ENCODE results near the gene ESR2.
"Not testable (repeated sequence)": the region's sequence is repeated elsewhere in the genome, so short reads cannot be mapped to it uniquely, and the experiment has no call there.

The ESR2 gene

DNA sequence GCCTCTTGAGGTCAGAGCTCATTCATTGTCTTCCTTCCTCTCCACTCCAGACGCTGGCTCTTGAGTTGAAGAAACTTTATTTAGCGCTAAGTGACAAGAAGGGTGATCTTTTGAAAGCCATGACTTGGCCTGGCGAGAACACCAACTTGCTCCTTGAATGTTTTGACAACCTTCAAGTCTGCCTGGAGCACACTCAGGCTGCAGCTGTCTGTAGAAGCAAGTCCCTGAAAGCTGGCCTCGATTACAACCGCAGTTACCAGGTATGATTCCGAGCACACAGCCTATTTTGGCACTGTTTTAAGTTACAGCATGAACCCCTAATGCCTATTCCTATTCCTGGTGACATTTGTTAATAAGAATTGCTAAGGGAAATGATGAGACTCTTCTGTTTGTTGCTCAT lies 167.6 kb downstream of the ESR2 start:
- no peak for DNase-seq (ENCODE audit: low spot score)

DNA sequence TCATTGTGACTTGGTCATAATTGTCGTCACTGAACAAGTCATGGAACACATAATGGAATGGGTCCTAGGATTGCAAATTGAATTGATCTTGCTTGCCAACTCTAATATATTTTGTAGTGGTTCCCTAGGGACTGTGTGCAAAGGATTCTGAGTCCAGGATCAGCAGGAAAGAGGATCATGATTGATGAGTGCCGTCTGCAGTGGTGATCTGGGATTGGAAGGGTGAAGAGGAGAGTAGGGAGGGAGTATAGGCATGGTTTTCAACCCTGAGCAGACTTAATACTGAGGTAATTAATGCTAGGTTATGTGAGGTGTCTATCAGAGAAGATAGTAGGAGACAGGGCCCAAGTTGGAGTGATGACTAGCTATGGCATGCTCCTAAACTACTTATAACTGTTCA lies 168.9 kb downstream of the ESR2 start:
- no peak for DNase-seq (ENCODE audit: low spot score)

DNA sequence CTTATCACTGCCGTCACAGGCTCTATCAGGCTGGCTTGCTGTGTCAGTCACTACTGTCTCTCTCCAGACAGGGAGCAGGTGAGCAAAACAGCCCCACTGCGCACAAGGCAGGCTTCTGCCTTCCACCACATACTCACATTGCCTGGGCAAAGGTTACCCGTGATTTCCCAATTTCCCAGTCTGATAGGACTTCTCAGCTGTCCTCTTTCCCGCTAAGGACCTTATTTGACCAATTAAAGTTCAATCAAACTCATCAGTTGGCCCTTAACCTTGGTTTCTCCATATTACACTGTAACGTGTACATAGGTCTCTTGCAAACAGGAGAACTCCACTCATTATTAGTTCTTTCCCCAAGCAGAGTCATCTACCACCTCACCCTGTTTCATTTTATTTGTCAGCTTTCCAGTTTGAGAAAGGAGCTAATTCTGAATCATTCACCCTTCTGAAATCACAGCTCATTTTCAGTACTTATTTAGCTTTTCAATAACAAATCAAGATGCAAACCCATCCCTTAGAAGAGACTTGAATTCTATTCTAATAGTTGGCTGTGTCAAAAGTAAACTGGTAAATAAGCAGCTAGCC lies 170.8 kb downstream of the ESR2 start:
- no peak for DNase-seq (ENCODE audit: low spot score)

DNA sequence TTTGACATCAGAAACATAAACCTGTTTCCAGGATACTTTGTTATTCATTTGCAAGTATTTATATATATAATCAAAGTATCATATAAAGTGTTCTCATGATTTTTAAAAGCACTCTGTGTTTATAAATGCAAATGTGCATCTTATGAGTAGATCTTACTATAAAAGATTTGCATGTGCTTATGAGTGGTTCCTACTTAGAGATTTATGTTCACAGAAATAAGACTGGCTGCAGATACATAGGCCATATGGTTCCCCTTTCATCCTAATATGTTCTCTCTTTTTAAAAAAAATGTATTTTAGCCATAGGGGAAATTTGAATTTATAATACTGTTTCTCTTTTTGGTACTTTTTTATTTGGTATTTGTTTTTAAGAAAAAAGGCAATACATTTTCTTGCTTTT lies 174.2 kb downstream of the ESR2 start:
- no peak for DNase-seq (ENCODE audit: low spot score)

DNA sequence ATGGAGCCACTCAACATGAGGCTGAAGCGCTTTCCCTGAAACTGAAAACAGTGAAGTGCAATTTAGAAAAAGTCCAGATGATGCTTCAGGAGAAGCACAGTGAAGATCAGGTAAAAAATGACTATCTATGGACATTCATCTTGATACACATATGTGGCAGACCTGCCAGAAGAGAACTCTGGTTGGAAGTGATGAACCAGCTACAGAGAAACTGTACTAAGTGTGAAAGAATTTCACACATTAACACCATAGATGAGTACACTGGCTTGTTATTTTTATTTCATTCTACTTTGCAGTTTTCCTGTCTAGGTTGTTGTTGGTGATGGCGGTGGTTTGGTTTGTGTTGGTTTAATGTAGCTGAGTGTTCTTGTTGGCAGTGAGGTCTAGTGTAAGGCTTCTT lies 174.7 kb downstream of the ESR2 start:
- DNase-seq (ENCODE audit: low spot score): no peak

DNA sequence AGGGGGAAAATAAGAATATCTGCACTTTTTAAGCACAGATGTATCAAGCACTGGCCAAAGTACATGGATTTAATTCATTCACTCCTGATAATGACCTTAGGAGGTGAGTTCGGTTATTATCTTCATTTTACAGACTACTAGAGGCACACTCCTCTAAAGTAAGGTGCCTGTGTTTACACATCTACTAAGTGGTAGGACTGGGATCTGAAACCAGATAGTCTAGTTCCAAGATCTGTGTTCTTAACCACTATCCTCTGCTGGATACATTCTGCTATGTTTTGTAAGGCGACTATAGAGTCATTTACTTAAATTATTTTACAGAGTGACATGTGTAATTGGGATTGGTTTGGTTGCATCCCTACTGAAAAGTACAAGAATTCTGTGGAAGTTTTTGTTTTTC lies 175.3 kb downstream of the ESR2 start:
- no peak for DNase-seq (ENCODE audit: low spot score)

DNA sequence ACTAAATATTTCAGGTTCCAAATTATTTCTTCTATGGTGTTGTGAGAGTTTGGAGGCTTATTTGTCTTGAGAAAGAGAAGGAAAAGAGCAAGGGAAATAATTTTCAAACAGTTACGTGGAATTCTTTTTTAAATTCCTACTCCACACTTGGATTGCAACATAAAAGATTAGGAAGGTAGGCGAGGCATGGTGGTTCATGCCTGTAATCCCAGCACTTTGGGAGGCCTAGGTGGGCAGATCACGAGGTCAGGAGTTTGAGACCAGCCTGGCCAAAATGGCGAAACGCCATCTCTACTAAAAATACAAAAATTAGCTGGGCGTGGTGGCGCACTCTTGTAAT lies 175.8 kb downstream of the ESR2 start:
- DNase-seq (ENCODE audit: low spot score): not testable (repeated sequence)

DNA sequence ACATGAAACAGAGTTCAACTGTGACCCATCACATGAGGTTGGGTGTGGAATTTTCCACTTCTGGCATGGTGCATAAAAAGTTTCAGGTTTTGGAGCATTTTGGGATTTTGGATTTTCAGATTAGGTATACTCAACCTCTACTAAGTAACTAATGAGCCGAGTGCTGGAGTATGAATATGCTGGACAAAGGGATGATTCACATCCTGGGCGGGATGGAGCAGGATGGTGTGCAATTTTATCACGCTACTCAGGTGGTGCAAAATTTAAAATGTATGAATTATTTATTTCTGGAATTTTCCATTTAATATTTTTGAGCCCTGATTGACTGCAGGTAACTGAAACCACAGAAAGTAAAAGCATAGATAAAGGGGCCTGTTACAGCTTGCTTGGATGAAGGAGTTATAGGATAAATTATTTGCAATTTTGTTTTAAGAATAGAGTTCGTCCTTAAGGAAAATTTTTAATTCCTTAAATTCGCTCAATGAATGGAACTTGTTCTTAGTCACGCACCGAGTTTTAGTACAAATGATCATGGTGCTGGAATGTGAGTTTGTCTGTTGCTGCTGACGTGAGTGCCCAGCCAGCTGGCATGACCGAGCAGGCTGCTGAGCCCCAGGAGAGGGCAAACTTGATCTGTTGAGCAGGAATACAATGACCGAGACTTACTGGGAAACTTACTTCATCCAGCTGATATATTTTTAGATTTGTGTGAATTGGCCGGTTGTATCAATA lies 176.3 kb downstream of the ESR2 start:
- DNase-seq (ENCODE audit: low spot score): peak; percentile 17

DNA sequence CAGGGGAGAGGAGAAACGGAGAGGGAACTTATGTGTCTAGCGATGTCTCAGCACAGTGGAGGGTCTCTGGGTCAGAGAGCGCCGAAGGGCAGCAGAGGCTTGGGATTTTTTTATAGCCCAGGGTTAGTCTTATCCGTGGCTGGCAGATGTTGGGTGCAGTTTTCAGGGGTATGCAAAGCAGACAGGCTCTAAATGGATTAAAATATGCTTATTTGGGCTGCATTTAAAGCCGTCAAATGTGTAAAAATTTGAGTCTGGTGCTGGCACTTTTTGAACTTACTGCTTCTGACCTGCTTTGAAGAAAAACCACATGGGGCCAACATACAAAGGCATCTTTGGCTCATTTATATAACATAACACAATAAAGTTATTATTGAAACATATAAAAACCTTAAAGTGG lies 178.8 kb downstream of the ESR2 start:
- DNase-seq (ENCODE audit: low spot score): no peak

DNA sequence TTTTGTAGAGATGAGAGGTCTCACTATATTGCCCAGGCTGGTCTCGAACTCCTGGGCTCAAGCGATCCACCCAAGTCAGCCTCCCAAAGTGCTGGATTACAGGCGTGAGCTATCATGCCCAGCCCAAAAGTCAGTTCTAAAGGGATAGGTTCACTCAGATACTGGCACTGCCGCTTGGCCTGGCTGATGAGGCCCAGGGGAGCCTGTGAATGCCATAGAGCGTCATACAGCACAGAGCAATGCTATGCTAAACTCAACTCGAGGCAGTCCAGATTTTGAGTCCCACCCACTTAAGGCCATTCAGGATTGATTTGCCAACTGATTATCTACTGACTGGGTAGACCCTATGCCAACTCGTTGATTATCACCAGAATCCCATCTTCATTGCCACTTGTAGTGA lies 179.4 kb downstream of the ESR2 start:
- DNase-seq (ENCODE audit: low spot score): no peak

DNA sequence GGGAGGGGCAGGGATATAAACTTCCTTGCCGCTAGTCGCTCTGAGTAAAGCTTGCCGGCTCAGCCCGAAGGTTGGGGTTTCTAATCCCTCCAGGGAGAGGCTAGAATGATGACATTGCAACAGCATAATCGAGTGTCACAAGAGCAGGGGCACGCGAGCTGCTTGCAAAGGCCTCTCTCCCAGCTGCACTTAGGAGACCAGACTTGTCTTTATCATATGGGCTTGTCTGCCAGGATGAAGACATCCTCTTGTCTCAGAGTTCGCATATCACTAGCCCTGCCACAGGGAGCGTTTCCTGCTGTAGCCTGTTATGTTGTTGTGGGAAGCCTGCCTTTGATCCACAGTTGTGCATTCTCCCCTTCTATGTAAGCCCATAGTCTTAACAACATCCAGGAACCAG lies 180.0 kb downstream of the ESR2 start:
- no peak for DNase-seq (ENCODE audit: low spot score)

DNA sequence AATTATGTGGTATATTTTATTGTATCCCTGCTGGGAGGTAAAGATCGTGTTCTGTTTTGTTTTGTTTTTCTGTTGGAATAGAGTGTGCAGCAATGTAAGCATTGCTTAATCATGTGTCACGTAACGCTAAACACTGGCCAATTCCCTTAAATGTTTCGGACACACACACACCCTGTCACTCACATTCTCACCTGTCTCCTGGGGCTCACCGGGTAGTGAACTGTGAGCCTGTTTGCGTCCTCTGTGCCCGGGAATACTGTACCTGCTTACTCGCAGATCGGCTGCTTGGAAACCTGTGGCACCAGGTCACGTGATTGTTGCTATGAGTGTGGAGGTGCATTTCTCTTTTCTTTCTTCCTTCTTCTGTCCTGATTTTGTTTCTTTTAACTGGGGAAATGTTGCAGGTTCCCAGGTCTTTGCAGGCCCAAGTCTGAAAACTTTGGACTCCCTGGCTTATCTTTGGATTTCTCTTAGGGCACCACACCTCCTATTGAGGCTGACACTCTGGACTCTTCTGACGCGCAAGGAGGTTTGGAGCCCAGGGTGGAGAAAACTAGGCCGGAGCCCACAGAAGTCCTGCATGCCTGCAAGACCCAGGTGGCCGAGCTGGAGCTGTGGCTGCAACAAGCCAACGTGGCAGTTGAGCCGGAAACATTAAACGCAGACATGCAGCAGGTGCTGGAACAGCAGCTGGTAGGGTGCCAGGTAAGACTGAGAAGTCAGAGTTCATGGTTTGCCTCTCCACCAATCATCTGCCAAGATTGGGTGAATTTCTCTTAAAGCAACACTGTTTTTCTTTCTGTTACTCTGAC lies 181.1 kb downstream of the ESR2 start:
- no peak for DNase-seq (ENCODE audit: low spot score)

DNA sequence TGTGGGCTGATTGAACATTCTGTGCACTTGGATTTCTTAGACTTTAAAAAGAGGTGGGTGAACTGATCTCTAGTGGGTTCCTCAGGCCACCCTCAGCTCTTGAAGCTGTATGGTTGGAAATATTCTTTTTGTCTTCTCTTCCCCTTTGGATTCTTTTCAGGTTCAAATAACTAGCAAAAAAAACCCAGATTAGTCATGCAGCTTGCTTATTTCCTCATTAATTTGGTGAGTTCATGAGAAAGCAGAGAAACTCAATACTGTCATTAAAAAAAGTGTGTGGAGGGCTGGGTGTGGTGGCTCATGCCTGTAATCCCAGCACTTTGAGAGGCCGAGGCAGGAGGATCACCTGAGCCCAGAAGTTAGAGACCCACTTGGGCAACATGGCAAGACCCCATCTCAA lies 183.4 kb downstream of the ESR2 start:
- DNase-seq (ENCODE audit: low spot score): no peak

DNA sequence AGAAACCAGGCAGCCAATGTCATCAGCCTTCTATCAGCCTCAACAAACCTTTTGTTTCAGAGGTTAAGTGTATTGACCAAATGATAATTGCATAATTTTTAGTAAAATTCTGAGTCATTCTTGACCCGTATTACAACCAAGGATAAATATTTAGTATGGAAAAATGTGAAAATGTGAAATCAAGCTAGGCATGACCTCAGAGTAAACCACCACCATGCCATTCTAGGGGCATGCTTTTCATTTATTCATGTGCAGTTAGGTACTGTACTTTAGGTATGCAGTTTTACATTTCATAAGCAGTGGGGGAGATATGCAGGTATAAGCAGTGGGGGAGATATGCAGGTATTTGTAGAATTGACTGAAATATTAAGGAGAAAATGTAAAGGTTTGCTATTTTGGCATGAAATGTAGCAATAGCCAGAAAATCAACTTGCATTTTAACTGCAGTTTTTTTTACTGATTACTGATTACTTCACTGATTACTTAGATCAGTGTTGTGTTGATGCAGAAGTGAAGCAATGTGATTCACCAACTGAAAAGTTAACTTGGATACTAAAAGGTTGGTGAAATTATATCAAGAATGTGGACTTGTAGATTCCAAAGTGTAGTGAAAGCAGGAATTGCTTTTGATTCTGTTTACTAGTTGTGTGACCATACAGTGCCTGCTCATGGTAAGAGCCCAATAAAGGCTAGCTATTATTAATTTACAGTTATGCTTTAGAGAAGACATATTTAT lies 184.2 kb downstream of the ESR2 start:
- peak; percentile 12 for DNase-seq (ENCODE audit: low spot score)

DNA sequence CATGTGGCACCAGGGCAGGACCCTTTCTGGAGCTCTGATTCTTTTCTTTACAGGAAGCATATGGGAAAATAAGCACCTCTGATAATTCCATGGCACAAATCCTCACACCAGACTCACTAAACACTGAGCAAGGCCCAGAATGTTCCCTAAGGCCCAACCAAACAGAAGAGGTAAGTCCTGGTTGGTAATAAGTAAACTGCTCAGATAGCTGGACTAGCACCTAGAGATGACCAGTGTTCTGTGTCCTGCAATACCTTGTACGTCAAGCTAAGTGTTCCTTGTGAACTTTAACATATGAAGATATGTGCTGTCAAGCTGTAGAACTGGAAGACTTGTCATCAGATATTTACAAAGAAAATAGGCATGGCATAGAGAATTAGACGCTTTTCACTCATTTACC lies 186.7 kb downstream of the ESR2 start:
- DNase-seq (ENCODE audit: low spot score): no peak

DNA sequence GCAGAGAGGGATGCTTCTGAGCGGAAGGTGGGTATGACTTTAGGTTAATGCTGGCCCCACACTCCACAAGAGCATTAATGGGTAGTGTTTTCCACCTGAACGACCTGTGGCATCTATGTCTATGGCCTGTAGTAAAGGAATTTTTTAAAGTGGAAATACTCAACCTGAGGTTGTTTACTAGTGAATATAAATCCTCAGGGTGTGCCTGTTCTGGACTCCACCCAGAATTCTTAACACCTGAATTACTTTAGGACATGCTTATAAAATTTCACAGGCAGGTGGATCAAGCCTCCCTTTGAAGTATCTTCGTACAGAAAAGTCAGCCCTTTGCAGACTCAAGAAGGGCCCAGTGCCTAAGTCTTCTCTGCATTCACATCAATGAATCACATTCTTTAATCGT lies 196.1 kb downstream of the ESR2 start:
- DNase-seq (ENCODE audit: low spot score): no peak

DNA sequence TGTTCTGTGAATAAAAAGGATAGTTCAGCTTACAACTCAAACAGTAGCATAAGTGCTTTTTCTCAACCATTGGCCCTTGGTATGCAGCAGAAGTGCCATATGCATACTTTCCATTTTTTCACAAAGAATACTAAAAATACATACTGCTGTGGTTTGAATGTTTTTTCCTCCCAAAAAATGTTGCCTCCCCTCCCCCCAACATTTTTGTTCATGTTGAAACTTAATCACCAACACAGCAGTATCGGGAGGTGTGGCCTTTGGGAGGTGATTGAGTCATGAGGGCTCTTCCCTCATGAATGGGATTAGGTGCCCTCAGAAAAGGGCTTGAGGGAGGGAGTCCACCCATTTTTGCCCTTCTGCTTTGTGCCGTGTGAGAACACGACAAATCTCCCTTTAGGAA lies 198.6 kb downstream of the ESR2 start:
- DNase-seq (ENCODE audit: low spot score): peak; percentile 26

DNA sequence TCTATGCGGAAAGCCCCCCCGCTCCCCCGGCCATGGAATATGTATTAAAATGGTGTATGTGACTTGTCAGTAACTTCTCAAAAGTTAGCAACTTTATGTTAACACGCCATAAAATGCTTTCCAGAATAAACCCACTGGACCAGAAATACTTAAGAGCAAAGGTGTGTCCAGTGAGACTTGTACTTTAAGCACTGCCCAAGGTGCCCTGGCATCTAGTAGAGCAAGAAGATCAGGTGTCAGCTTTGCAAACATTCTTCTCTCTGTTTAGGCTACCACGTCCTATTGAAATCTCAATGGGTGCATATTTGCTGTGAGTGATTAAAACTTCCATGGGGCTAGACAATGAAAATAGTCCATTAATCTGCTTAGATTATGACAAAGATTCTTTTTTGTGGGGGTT lies 201.2 kb downstream of the ESR2 start:
- no peak for DNase-seq (ENCODE audit: low spot score)

DNA sequence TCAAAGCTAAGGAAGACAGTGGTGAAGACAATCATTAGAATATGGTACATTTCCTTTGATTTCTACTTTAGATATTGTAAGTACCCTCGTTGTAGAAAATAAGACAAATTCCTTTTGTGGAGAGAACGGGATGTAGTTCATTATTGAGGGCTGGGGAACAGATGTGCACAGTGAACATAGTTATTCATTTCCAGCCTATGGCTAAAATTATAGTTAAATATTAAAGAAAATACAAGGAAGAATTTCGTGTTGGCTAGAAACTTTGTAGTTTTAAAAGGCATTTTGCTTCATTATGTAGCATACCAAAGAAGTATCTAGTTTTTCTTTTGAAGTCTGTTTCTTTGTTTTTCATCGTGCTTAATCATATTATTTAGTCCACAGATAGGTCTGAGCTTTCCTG lies 201.8 kb downstream of the ESR2 start:
- no peak for DNase-seq (ENCODE audit: low spot score)

DNA sequence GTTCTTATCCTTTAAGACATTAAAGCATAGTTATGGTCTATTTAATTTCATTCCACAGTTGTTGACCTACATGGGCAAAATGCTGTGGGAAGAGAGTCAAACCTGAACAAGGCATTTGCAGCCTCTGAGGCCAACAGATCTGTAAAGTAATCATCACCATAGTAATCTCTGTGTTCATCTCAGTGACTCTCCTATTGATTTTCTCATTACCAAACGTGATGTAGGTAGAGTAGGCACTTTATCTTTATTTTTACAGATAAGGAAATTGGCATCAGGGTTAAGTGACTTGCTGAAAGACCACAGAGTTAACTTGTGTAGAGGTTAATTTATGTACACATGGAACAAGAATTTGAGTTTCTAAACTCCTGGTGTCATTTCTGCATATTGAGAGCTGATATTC lies 203.0 kb downstream of the ESR2 start:
- no peak for DNase-seq (ENCODE audit: low spot score)

DNA sequence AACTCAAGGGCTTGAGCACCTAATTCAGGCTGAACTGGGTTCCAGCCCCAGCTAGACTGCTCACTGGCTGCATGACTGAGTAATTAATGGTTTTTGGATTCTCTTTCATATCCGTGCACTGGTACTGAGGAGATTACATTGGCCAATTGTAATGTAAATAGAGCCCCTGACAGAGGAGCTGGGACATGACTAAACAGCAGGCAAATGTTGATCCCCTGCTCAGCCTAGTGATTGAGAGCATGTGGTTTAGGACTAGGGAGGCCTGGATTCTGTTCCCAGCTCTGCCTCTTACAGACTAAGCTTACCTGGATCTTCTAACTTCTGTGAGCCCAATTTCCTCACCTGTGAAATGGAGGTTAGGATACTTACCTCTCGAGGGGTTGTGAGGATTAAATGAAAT lies 204.3 kb downstream of the ESR2 start:
- no peak for DNase-seq (ENCODE audit: low spot score)

DNA sequence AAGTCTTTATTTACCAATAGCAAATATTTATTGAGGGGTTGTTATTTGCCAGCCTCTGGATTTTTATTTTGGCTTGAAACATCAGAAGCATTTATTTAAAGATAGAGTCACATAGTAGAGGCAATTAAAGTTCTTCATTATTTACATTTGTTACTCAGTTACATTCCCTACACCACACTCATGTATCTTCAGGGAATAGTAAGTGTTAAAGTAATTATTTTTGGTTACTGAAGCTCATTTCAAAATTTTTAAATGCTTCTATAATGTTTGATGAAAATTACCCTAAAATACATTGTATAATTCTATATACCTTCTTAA lies 205.6 kb downstream of the ESR2 start:
- DNase-seq (ENCODE audit: low spot score): no peak

DNA sequence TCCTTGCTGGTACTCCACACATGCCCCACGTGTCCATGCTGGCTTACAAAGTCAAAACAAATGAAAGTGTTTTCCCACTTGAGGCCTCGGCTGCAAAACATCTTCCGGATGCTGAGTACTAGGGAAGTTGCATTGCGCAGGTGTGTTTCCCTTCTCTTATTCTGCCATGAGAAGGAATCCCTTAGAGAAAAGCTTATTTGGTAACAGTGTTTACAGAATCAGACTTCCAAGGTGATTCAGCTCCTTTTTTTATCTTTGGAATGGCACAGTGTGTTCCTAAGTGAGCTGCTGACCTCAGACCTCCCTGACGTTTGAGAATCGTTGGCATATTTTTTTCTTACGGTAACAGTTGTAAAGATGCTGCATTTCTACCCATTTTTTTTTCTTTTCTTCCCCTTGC lies 211.3 kb downstream of the ESR2 start:
- no peak for DNase-seq (ENCODE audit: low spot score)

Measured in GM03348 (cell line).